HepG2 (cell line): ENCODE data around the gene LSMEM2. TPM values are rescaled to one million over a fixed set of nuclear protein-coding genes. Genes with fewer than 3 reads are reported as not detected.

ENCODE experiments used
- CCDC6 ChIP-seq: sonication (generic); formaldehyde crosslinking; IDR thresholded peaks from 2 replicates; pipeline ENCODE4 v1.8.1; 2022; ENCODE audit warnings: mild to moderate bottlenecking, missing genetic modification reagents, moderate library complexity
- NR3C1 ChIP-seq: sonication (generic); formaldehyde crosslinking; IDR thresholded peaks from 2 replicates; pipeline ENCODE4 v1.4.0; 2020; ENCODE audit warnings: missing genetic modification reagents
- RBAK ChIP-seq: sonication (generic); formaldehyde crosslinking; IDR thresholded peaks from 2 replicates; pipeline ENCODE4 v1.5.1; 2020; ENCODE audit warnings: mild to moderate bottlenecking, missing genetic modification reagents
- SALL2 ChIP-seq: sonication (generic); formaldehyde crosslinking; IDR thresholded peaks from 2 replicates; pipeline ENCODE4 v1.8.1; 2023; ENCODE audit warnings: mild to moderate bottlenecking, missing genetic modification reagents, inconsistent platforms
- THYN1 ChIP-seq: sonication (generic); formaldehyde crosslinking; IDR thresholded peaks from 2 replicates; pipeline ENCODE4 v1.8.1; 2023; ENCODE audit warnings: low read depth, mild to moderate bottlenecking, moderate library complexity, missing genetic modification reagents, borderline replicate concordance
- ZNF296 ChIP-seq: sonication (generic); formaldehyde crosslinking; conservative IDR thresholded peaks from 2 replicates; pipeline ENCODE4 v1.5.0; 2020; ENCODE audit warnings: mild to moderate bottlenecking, missing genetic modification reagents
- ZNF546 ChIP-seq: sonication (generic); formaldehyde crosslinking; conservative IDR thresholded peaks from 2 replicates; pipeline ENCODE4 v1.8.1; 2023; ENCODE audit warnings: mild to moderate bottlenecking, missing genetic modification reagents
- ZNF629 ChIP-seq: sonication (generic); formaldehyde crosslinking; conservative IDR thresholded peaks from 2 replicates; pipeline ENCODE4 v1.5.0; 2020; ENCODE audit warnings: missing genetic modification reagents
- polyA plus RNA-seq, 8 experiments: library from polyadenylated mRNA; depleted of rRNA in 3 of 8; stranded (reverse) in 7 of 8; unstranded in 1 of 8; fragments of >200 nt; fragmentation: Illumina TruSeq in 4 of 8; extraction: Trizol in 4 of 8; gene quantifications; 2 replicates each; pipeline versions ENCODE4 v1.2.1 to v1.2.3, GENCODE V29; 2011 to 2016; ENCODE audit warnings: low read depth in 4 of 8, missing spikeins in 1 of 8, mixed read lengths in 1 of 8; ENCODE audit not compliant: insufficient read depth in 1 of 8
- total RNA-seq, 5 experiments: library from RNA; depleted of rRNA; stranded (reverse); fragments of >200 nt; fragmentation: Illumina TruSeq; extraction: Trizol; gene quantifications; 2 replicates each; pipeline ENCODE4 v1.2.3, GENCODE V29; 2016; ENCODE audit warnings: low read depth in 1 of 5
- TF ChIP-seq, protein P1 (sequence below): sonication (generic); formaldehyde crosslinking; IDR thresholded peaks from 2 replicates; pipeline ENCODE4 v1.4.0; 2020; ENCODE audit warnings: mild to moderate bottlenecking, missing genetic modification reagents
- TF ChIP-seq, protein P2 (sequence below): sonication (generic); formaldehyde crosslinking; IDR thresholded peaks from 2 replicates; pipeline ENCODE4 v1.5.1; 2020; ENCODE audit warnings: mild to moderate bottlenecking, missing genetic modification reagents, borderline replicate concordance
- TF ChIP-seq, protein P3 (sequence below): sonication (generic); formaldehyde crosslinking; IDR thresholded peaks from 2 replicates; pipeline ENCODE4 v1.4.0; 2020; ENCODE audit warnings: mild to moderate bottlenecking, missing genetic modification reagents, borderline replicate concordance
- TF ChIP-seq, protein P4 (sequence below): sonication (generic); formaldehyde crosslinking; IDR thresholded peaks from 2 replicates; pipeline ENCODE4 v1.8.0; 2022; ENCODE audit warnings: mild to moderate bottlenecking, missing genetic modification reagents
- TF ChIP-seq, protein P5 (sequence below): sonication (generic); formaldehyde crosslinking; IDR thresholded peaks from 2 replicates; pipeline ENCODE4 v1.4.0; 2020; ENCODE audit warnings: mild to moderate bottlenecking, missing genetic modification reagents, borderline replicate concordance

LSMEM2 gene
- total and polyA plus RNA-seq, 2 of the 13 experiments (the other 11 are each of a cell fraction or from before 2014, with no cell fraction given) = 0.07 to 0.41 TPM

DNA sequence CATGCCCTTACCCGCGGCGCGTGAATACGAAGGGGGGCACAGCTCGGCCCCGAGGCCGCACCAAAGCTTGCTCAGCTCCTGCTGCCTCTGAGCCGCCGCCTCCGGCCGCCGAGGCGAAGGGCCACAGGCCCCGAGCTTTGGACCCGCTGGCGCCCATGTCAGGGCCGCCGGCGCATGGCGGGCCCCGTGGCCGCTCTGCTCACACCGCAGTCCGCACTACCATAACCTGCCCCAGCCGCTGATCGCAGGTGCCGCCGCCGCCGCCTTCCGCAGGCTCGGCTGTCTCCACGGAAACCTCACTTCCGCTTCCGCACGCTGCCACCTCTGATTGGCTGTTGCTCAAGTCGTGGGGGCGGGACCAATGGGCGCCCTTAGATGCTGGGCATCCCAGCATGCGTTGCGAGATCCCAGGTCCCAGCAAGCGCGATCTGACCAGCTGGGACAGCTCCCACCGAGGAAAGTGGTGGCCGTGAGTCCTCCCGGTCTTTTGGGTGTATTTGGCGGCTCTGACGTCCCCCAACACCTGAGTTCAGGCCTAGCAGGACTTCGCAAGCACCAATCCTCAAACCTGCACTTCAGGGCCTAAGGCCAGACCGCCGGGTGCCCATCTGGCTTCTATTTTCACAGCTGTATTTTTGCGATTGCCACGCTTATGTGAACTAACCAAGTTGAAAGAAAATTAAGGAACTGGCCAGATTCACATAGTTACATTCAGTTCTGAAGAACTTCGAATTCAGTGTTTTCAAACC lies 49.2 kb downstream of the LSMEM2 start, which contains the start of gene TUSC2 (continued):
- TF ChIP-seq, protein P1, sequence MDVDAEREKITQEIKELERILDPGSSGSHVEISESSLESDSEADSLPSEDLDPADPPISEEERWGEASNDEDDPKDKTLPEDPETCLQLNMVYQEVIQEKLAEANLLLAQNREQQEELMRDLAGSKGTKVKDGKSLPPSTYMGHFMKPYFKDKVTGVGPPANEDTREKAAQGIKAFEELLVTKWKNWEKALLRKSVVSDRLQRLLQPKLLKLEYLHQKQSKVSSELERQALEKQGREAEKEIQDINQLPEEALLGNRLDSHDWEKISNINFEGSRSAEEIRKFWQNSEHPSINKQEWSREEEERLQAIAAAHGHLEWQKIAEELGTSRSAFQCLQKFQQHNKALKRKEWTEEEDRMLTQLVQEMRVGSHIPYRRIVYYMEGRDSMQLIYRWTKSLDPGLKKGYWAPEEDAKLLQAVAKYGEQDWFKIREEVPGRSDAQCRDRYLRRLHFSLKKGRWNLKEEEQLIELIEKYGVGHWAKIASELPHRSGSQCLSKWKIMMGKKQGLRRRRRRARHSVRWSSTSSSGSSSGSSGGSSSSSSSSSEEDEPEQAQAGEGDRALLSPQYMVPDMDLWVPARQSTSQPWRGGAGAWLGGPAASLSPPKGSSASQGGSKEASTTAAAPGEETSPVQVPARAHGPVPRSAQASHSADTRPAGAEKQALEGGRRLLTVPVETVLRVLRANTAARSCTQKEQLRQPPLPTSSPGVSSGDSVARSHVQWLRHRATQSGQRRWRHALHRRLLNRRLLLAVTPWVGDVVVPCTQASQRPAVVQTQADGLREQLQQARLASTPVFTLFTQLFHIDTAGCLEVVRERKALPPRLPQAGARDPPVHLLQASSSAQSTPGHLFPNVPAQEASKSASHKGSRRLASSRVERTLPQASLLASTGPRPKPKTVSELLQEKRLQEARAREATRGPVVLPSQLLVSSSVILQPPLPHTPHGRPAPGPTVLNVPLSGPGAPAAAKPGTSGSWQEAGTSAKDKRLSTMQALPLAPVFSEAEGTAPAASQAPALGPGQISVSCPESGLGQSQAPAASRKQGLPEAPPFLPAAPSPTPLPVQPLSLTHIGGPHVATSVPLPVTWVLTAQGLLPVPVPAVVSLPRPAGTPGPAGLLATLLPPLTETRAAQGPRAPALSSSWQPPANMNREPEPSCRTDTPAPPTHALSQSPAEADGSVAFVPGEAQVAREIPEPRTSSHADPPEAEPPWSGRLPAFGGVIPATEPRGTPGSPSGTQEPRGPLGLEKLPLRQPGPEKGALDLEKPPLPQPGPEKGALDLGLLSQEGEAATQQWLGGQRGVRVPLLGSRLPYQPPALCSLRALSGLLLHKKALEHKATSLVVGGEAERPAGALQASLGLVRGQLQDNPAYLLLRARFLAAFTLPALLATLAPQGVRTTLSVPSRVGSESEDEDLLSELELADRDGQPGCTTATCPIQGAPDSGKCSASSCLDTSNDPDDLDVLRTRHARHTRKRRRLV (CRISPR knock-in tag) = no peak
- no peak; the same call in 1 of the 2 replicates for TF ChIP-seq CCDC6 (CRISPR knock-in tag)
- TF ChIP-seq ZNF296 = no peak
- TF ChIP-seq, protein P2, sequence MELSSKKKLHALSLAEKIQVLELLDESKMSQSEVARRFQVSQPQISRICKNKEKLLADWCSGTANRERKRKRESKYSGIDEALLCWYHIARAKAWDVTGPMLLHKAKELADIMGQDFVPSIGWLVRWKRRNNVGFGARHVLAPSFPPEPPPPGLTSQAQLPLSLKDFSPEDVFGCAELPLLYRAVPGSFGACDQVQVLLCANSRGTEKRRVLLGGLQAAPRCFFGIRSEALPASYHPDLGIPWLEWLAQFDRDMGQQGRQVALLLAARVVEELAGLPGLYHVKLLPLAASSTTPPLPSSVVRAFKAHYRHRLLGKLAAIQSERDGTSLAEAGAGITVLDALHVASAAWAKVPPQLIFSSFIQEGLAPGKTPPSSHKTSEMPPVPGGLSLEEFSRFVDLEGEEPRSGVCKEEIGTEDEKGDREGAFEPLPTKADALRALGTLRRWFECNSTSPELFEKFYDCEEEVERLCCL (CRISPR knock-in tag) = no peak
- no peak for TF ChIP-seq ZNF546 (CRISPR knock-in tag)
- no peak for TF ChIP-seq THYN1
- no peak for TF ChIP-seq RBAK (CRISPR knock-in tag)
- no peak for TF ChIP-seq NR3C1 (CRISPR knock-in tag)
- TF ChIP-seq, protein P3, sequence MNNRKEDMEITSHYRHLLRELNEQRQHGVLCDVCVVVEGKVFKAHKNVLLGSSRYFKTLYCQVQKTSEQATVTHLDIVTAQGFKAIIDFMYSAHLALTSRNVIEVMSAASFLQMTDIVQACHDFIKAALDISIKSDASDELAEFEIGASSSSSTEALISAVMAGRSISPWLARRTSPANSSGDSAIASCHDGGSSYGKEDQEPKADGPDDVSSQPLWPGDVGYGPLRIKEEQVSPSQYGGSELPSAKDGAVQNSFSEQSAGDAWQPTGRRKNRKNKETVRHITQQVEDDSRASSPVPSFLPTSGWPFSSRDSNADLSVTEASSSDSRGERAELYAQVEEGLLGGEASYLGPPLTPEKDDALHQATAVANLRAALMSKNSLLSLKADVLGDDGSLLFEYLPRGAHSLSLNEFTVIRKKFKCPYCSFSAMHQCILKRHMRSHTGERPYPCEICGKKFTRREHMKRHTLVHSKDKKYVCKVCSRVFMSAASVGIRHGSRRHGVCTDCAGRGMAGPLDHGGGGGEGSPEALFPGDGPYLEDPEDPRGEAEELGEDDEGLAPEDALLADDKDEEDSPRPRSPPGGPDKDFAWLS (CRISPR knock-in tag) = no peak
- TF ChIP-seq, protein P4, sequence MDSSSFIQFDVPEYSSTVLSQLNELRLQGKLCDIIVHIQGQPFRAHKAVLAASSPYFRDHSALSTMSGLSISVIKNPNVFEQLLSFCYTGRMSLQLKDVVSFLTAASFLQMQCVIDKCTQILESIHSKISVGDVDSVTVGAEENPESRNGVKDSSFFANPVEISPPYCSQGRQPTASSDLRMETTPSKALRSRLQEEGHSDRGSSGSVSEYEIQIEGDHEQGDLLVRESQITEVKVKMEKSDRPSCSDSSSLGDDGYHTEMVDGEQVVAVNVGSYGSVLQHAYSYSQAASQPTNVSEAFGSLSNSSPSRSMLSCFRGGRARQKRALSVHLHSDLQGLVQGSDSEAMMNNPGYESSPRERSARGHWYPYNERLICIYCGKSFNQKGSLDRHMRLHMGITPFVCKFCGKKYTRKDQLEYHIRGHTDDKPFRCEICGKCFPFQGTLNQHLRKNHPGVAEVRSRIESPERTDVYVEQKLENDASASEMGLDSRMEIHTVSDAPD (CRISPR knock-in tag) = no peak
- no peak for TF ChIP-seq ZNF629 (CRISPR knock-in tag)
- peak; percentile 59; the same call in 1 of the 2 replicates for TF ChIP-seq SALL2 (CRISPR knock-in tag)
- TF ChIP-seq, protein P5, sequence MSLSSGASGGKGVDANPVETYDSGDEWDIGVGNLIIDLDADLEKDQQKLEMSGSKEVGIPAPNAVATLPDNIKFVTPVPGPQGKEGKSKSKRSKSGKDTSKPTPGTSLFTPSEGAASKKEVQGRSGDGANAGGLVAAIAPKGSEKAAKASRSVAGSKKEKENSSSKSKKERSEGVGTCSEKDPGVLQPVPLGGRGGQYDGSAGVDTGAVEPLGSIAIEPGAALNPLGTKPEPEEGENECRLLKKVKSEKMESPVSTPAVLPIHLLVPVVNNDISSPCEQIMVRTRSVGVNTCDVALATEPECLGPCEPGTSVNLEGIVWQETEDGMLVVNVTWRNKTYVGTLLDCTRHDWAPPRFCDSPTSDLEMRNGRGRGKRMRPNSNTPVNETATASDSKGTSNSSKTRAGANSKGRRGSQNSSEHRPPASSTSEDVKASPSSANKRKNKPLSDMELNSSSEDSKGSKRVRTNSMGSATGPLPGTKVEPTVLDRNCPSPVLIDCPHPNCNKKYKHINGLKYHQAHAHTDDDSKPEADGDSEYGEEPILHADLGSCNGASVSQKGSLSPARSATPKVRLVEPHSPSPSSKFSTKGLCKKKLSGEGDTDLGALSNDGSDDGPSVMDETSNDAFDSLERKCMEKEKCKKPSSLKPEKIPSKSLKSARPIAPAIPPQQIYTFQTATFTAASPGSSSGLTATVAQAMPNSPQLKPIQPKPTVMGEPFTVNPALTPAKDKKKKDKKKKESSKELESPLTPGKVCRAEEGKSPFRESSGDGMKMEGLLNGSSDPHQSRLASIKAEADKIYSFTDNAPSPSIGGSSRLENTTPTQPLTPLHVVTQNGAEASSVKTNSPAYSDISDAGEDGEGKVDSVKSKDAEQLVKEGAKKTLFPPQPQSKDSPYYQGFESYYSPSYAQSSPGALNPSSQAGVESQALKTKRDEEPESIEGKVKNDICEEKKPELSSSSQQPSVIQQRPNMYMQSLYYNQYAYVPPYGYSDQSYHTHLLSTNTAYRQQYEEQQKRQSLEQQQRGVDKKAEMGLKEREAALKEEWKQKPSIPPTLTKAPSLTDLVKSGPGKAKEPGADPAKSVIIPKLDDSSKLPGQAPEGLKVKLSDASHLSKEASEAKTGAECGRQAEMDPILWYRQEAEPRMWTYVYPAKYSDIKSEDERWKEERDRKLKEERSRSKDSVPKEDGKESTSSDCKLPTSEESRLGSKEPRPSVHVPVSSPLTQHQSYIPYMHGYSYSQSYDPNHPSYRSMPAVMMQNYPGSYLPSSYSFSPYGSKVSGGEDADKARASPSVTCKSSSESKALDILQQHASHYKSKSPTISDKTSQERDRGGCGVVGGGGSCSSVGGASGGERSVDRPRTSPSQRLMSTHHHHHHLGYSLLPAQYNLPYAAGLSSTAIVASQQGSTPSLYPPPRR = no peak
